HEK293 (cell line): ENCODE results near the gene CEBPE.

Source experiments
- SP3 ChIP-seq: fragments of 450-650 bp; formaldehyde crosslinking; IDR thresholded peaks from 2 replicates; pipeline ENCODE4 v1.5.1; 2016; ENCODE audit warnings: missing biosample characterization, missing genetic modification characterization
- ZFP37 ChIP-seq: fragments of 450-650 bp; formaldehyde crosslinking; IDR thresholded peaks from 2 replicates; pipeline ENCODE4 v1.5.1; 2016; ENCODE audit warnings: missing biosample characterization, missing genetic modification characterization
- ZNF146 ChIP-seq: fragments of 450-650 bp; formaldehyde crosslinking; IDR thresholded peaks from 2 replicates; pipeline ENCODE4 v1.5.1; 2016; ENCODE audit warnings: missing biosample characterization, missing genetic modification characterization
- ZNF654 ChIP-seq: fragments of 450-650 bp; formaldehyde crosslinking; IDR thresholded peaks from 2 replicates; pipeline ENCODE4 v1.5.1; 2016; ENCODE audit warnings: low read depth, missing biosample characterization, missing genetic modification characterization
- ZNF670 ChIP-seq: fragments of 450-650 bp; formaldehyde crosslinking; IDR thresholded peaks from 2 replicates; pipeline ENCODE4 v1.5.1; 2016; ENCODE audit warnings: missing biosample characterization, missing genetic modification characterization, low read depth
- ZNF677 ChIP-seq: fragments of 450-650 bp; IDR thresholded peaks from 2 replicates; pipeline ENCODE4 v1.5.0; 2018; ENCODE audit warnings: missing biosample characterization, mild to moderate bottlenecking, missing genetic modification characterization, moderate library complexity
- ZNF843 ChIP-seq: fragments of 450-650 bp; formaldehyde crosslinking; IDR thresholded peaks from 2 replicates; pipeline ENCODE4 v1.5.1; 2016; ENCODE audit warnings: missing biosample characterization, missing genetic modification characterization
- TF ChIP-seq, protein P1 (sequence below): fragments of 450-650 bp; formaldehyde crosslinking; IDR thresholded peaks from 2 replicates; pipeline ENCODE4 v1.5.1; 2016; ENCODE audit warnings: missing biosample characterization, missing genetic modification characterization
- TF ChIP-seq, protein P2 (sequence below): fragments of 450-650 bp; formaldehyde crosslinking; IDR thresholded peaks from 2 replicates; pipeline ENCODE4 v1.5.1; 2016; ENCODE audit warnings: missing biosample characterization, missing genetic modification characterization, borderline replicate concordance
- TF ChIP-seq, protein P3 (sequence below): fragments of 450-650 bp; formaldehyde crosslinking; IDR thresholded peaks from 2 replicates; pipeline ENCODE4 v1.5.1; 2017; ENCODE audit warnings: missing biosample characterization, missing genetic modification characterization
- TF ChIP-seq, protein P4 (sequence below): fragments of 450-650 bp; formaldehyde crosslinking; IDR thresholded peaks from 2 replicates; pipeline ENCODE4 v1.5.1; 2016; ENCODE audit warnings: missing biosample characterization, missing genetic modification characterization
- TF ChIP-seq, protein P5 (sequence below): fragments of 450-650 bp; formaldehyde crosslinking; IDR thresholded peaks from 2 replicates; pipeline ENCODE4 v1.5.1; 2017; ENCODE audit warnings: missing biosample characterization, missing genetic modification characterization
- TF ChIP-seq, protein P6 (sequence below): fragments of 450-650 bp; formaldehyde crosslinking; IDR thresholded peaks from 2 replicates; pipeline ENCODE4 v1.5.1; 2016; ENCODE audit warnings: missing biosample characterization, missing genetic modification characterization

DNA sequence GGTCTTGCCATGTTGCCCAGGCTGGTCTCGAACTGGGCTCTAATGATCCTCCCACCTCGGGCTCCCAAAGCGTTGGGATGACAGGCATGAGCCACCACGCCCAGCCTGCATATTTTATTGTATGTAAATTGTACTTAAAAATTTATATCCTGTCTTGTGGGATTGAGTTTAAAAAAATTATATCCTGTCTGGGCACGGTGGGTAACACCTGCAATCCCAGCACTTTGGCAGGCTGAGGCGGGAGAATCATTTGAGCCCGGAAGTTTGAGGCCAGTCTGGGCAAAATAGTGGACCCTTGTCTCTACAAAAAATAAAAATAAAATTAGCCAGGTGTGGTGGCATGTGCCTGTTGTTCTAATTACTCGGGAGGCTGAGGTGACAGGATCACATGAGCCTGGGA, 13.9 kb upstream of the CEBPE start:
- TF ChIP-seq, protein P1, sequence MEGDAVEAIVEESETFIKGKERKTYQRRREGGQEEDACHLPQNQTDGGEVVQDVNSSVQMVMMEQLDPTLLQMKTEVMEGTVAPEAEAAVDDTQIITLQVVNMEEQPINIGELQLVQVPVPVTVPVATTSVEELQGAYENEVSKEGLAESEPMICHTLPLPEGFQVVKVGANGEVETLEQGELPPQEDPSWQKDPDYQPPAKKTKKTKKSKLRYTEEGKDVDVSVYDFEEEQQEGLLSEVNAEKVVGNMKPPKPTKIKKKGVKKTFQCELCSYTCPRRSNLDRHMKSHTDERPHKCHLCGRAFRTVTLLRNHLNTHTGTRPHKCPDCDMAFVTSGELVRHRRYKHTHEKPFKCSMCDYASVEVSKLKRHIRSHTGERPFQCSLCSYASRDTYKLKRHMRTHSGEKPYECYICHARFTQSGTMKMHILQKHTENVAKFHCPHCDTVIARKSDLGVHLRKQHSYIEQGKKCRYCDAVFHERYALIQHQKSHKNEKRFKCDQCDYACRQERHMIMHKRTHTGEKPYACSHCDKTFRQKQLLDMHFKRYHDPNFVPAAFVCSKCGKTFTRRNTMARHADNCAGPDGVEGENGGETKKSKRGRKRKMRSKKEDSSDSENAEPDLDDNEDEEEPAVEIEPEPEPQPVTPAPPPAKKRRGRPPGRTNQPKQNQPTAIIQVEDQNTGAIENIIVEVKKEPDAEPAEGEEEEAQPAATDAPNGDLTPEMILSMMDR (tag by site-specific recombination): no peak
- no peak for TF ChIP-seq ZFP37 (tag by site-specific recombination)
- TF ChIP-seq, protein P2, sequence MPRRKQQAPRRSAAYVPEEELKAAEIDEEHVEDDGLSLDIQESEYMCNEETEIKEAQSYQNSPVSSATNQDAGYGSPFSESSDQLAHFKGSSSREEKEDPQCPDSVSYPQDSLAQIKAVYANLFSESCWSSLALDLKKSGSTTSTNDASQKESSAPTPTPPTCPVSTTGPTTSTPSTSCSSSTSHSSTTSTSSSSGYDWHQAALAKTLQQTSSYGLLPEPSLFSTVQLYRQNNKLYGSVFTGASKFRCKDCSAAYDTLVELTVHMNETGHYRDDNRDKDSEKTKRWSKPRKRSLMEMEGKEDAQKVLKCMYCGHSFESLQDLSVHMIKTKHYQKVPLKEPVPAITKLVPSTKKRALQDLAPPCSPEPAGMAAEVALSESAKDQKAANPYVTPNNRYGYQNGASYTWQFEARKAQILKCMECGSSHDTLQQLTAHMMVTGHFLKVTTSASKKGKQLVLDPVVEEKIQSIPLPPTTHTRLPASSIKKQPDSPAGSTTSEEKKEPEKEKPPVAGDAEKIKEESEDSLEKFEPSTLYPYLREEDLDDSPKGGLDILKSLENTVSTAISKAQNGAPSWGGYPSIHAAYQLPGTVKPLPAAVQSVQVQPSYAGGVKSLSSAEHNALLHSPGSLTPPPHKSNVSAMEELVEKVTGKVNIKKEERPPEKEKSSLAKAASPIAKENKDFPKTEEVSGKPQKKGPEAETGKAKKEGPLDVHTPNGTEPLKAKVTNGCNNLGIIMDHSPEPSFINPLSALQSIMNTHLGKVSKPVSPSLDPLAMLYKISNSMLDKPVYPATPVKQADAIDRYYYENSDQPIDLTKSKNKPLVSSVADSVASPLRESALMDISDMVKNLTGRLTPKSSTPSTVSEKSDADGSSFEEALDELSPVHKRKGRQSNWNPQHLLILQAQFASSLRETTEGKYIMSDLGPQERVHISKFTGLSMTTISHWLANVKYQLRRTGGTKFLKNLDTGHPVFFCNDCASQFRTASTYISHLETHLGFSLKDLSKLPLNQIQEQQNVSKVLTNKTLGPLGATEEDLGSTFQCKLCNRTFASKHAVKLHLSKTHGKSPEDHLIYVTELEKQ (tag by site-specific recombination): no peak
- no peak for TF ChIP-seq SP3 (tag by site-specific recombination)
- TF ChIP-seq, protein P3, sequence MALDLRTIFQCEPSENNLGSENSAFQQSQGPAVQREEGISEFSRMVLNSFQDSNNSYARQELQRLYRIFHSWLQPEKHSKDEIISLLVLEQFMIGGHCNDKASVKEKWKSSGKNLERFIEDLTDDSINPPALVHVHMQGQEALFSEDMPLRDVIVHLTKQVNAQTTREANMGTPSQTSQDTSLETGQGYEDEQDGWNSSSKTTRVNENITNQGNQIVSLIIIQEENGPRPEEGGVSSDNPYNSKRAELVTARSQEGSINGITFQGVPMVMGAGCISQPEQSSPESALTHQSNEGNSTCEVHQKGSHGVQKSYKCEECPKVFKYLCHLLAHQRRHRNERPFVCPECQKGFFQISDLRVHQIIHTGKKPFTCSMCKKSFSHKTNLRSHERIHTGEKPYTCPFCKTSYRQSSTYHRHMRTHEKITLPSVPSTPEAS (tag by site-specific recombination): no peak
- no peak for TF ChIP-seq ZNF146
- TF ChIP-seq, protein P4, sequence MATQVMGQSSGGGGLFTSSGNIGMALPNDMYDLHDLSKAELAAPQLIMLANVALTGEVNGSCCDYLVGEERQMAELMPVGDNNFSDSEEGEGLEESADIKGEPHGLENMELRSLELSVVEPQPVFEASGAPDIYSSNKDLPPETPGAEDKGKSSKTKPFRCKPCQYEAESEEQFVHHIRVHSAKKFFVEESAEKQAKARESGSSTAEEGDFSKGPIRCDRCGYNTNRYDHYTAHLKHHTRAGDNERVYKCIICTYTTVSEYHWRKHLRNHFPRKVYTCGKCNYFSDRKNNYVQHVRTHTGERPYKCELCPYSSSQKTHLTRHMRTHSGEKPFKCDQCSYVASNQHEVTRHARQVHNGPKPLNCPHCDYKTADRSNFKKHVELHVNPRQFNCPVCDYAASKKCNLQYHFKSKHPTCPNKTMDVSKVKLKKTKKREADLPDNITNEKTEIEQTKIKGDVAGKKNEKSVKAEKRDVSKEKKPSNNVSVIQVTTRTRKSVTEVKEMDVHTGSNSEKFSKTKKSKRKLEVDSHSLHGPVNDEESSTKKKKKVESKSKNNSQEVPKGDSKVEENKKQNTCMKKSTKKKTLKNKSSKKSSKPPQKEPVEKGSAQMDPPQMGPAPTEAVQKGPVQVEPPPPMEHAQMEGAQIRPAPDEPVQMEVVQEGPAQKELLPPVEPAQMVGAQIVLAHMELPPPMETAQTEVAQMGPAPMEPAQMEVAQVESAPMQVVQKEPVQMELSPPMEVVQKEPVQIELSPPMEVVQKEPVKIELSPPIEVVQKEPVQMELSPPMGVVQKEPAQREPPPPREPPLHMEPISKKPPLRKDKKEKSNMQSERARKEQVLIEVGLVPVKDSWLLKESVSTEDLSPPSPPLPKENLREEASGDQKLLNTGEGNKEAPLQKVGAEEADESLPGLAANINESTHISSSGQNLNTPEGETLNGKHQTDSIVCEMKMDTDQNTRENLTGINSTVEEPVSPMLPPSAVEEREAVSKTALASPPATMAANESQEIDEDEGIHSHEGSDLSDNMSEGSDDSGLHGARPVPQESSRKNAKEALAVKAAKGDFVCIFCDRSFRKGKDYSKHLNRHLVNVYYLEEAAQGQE (tag by site-specific recombination): no peak
- TF ChIP-seq, protein P5, sequence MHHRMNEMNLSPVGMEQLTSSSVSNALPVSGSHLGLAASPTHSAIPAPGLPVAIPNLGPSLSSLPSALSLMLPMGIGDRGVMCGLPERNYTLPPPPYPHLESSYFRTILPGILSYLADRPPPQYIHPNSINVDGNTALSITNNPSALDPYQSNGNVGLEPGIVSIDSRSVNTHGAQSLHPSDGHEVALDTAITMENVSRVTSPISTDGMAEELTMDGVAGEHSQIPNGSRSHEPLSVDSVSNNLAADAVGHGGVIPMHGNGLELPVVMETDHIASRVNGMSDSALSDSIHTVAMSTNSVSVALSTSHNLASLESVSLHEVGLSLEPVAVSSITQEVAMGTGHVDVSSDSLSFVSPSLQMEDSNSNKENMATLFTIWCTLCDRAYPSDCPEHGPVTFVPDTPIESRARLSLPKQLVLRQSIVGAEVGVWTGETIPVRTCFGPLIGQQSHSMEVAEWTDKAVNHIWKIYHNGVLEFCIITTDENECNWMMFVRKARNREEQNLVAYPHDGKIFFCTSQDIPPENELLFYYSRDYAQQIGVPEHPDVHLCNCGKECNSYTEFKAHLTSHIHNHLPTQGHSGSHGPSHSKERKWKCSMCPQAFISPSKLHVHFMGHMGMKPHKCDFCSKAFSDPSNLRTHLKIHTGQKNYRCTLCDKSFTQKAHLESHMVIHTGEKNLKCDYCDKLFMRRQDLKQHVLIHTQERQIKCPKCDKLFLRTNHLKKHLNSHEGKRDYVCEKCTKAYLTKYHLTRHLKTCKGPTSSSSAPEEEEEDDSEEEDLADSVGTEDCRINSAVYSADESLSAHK (tag by site-specific recombination): no peak
- TF ChIP-seq, protein P6, sequence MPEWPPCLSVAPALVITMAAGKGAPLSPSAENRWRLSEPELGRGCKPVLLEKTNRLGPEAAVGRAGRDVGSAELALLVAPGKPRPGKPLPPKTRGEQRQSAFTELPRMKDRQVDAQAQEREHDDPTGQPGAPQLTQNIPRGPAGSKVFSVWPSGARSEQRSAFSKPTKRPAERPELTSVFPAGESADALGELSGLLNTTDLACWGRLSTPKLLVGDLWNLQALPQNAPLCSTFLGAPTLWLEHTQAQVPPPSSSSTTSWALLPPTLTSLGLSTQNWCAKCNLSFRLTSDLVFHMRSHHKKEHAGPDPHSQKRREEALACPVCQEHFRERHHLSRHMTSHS (tag by site-specific recombination): no peak
- TF ChIP-seq ZNF670 (tag by site-specific recombination): no peak
- TF ChIP-seq ZNF654 (tag by site-specific recombination): no peak
- no peak for TF ChIP-seq ZNF677 (tag by site-specific recombination)
- TF ChIP-seq ZNF843 (tag by site-specific recombination): no peak
